GM20431 (cell line): ENCODE results near the gene CXXC1.
"Not testable (repeated sequence)": the region's sequence is repeated elsewhere in the genome, so short reads cannot be mapped to it uniquely, and the experiment has no call there.

Experiments used
- in situ Hi-C: fragments of 300-500 bp; cut with MseI, MboI; formaldehyde crosslinking; loops from one replicate; pipeline ENCODE4 v1.15.0; 2020; ENCODE audit warnings: low sequenced_read_pairs; ENCODE audit not compliant: unreplicated experiment

CXXC1 gene

DNA sequence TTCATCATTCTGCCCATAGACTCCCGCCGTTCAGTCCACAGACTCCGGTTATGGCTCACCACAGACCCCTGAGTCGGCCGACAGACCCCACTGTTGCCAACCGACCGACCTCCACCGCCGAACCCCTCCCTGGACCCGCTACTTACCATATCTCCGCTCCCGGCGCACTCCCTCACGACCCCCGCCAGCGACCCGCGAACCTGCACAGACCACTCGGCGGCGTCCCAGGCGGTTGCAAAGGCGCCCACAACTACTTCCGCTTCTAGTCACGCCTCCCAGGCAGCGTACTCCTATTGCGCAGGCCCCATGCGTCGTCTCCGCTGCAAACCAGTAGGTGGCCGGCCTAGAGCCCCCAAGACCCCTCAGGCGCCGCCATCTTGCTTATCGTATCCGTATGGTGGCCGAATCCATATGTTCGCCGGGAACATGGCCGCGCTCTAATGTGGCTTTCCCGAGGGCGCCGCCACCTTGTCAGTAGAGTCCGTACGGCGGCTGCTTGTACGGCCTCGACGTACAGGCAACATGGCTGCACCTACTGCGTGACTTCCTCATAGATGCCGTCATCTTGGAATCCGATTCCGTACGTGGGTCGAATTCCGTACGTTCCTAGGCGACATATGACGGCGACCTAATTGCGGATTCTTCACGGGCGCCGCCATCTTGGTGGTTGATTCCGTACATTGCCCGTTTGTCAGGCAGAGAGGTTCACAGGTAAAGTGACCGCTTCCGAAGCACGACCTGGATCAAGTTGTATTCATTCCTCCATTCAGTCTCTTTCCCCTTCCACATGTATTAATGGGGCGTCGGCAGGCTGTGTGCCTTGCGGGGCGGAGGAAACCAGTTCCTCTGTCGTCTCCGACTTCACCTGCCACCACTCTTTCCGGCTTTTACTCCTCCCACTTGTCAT, at the start of gene CXXC1:
CXXC1 (minus strand) TSS at position 252 of the 907 bp plus-strand sequence; CDS start at position 149, 103 bp downstream.
- in situ Hi-C loops = no loop called here

DNA sequence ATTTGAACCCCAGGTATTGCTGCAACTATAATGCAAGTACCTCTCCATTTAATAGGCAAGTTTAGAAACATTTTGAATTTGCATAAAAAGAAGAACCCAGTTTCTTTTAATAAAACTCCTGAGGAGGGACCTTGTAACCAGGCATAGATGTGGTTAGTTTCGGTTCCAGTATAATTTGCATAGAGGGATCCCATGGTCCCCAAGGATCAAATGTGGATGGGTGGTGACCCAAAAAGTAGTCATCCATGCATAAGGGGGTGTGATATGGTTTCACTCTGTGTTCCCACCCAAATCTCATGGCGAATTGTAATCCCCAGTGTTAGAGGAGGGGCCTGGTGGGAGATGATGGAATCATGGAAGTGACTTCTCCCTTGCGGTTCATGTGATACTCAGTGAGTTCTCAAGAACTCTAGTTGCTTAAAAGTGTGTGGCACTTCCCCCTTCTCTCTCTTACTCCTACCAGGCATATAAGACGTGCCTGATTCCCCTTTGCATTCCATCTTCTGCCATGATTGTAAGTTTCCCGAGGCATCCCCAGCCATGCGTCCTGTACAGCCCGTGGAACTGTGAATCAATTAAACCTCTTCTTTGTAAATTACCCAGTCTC, 47.2 kb upstream of the CXXC1 start:
- in situ Hi-C loops = no loop called here

DNA sequence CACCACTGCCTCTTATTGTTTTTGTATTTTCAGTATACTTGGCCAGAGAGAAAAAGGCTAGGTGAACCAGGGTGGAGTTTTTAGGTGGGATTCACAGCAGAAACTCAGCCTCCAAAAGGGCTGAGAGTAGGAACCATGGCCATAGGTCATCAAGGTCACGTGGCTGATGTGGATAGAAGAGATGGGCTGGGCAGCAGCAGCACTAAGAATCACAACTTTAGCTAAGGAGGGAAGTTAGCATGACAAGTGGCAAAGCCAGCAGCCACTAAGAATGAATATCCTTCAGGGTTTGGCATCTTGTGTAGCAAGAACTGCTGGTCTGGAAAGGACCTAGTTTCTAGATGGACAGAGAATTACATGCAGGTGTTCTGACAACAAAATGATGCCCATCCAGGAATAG, 44.2 kb upstream of the CXXC1 start:
- in situ Hi-C loops = no loop called here

DNA sequence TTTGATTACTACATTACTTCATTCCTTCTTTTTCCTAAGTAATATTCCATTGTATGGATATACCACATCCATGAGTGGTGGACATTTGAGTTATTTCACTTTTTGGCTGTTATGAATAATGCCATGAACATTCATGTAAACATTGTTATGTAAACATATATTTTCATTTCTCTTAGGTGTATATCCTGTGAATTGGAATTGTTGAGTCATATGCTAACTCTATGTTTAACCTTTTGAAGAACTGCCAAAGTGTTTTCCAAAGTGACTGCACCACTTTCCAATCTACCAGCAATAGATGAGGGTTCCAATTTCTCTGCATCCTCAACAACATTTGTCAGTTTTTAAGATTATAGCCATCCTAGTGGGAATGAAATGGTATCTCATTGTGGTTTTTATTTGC, 42.7 kb upstream of the CXXC1 start:
- in situ Hi-C loops = no loop called here

DNA sequence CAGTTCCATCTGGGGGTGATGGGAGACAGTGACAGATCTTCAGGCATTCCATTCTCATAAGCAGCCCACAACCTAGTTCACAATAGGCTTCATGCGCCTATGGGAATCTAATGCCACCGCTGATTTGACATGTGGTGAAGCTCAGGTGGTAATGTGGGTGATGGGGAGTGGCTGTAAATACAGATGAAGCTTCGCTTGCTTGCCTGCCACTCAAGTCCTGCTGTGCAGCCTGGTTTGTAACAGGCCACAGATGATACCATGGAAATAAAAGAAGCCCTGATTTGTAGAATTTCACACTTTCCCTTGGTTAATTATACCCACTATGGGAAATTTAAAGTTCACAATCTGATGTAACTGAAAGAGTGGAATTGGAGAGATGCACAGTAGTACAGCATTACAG, 40.5 kb upstream of the CXXC1 start:
- in situ Hi-C loops = no loop called here

DNA sequence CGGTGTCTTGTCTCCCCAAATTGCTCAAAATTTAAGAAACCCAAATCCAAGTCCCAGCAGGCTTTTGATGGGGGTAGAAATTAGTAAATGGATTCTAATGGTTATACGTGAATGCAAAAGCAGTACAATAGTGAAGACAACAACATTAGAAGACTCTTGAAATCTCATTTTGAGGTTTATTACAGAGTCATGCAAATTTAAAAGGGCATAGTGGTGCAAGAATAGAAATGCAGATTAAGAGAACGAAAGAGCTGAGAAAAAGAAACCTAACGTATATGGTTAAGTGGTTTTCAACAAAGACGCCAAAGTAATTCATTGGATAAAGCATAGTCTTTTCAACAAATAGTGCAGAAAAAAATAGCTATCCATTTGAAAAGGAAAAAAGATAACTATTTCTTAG, 33.2 kb upstream of the CXXC1 start:
- in situ Hi-C loops = no loop called here

DNA sequence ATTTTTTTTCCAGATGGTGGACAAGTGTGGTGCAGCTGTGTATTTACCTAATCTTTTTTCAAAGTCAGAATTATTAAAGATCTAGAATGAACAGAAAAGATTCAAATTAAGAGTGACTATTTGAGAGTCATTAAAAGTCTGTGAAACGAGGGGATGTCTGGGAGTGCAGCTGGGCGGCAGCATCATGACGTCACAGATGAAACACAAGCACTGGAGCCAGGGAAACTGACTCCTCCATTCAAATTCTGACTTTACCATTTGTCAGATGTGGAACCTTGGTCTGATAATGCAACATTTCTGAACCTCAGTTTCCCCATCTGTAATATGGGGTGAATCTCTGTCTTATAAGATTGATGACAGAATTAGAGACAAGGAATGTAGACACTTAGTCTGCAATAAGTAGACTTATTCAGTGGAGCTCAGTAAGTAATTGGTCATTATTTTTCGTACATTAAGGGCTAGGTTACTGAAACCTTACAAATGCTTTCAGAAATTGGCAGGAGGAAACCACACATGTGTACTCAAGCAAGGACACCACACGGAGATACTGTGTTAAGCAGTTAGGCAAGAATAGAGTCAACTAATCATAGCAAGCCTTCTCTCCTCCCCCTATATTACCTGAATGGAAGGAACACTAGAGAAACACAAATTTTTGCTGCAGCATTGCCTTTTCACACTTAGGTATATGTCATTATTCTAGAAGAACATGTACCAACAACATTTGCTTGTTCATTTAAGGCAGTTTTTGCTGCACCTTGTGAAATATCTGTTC, 27.8 kb upstream of the CXXC1 start:
- in situ Hi-C loops = no loop called here

DNA sequence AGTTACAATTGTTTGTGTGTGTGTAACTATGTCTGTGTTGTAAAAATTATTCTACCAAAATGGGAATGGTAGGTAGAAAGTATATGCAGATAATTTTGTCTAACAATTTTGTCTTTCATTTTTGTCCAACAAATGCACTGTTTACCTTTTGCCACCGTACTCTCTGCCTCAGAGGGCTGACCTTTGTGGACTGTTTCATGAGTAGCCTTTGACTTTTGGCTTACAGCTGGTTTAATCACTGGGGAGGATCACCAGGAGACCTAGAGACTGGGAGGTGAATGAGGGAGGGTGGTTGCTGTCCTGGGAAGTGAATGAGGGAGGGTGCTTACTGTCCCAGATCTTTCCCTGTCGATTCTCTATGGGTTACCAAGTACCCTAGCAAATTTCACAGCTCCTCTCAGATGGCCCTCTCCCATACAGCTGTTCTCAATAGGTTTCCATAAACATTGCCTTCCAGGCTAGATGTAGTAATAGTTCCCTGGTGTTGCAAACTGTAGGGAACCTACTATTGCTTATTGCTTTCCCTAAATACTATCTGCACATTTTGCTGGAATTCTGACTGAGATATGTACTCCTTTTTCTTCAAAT, 26.5 kb upstream of the CXXC1 start:
- in situ Hi-C loops = no loop called here

DNA sequence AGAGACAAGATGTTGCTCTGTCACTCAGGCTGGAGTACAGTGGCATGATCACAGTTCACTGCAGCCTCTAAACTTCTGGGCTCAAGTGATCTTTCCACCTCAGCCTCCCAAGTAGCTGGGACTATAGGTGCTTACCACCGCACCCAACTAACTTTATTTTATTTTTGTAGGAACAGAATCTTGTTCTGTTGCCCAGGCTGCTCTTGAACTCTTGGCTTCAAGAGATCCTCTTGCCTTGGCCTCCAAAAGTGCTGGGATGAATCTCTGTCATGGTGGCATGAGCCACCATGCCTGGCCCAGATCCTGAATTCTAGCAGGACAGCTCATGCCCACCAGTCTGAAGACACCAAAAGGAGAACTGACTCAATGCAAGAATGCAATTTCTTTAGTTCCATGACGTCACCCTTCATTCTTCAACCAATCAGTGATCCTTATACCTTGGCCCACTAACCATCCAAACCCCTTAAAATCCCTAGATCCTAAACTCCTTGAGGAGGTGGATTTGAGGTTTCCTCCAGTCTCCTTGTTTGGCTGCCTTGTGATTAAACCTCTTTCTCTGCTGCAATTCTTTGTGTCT, 25.6 kb upstream of the CXXC1 start:
- in situ Hi-C loops = no loop called here

DNA sequence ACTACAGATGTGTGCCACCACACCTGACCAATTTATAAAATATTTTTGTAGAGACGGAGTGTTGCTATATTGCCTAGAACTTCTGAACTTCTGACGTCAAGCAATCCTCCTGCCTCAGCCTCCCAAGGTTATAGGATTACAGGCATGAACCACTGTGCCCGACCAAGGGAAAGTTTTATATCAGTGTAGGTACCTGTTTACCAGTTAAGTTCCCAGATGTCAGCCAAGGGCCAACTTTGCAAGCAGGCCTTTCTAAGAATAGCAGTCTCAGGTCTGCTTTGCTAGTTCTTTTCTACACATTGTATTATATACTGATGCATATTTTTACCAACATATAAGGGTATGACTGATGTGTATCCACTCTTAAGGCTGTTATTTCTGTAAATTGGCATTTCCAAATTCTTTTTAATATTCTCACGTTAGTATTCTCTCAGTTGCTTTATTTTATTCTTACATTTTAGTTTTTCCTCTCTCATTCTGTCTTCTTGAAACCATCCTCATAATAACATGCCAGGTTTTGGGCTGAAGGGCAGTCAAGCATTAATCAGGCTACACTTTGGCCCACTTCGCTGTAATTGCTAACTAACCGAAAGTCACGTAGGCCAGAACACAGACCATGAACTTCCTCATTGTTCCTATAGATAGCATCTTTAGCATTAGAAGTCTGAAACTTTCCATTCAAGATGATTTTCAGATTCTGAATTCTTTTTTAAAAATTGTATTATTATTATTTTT, 25.0 kb upstream of the CXXC1 start:
- in situ Hi-C loops = no loop called here

DNA sequence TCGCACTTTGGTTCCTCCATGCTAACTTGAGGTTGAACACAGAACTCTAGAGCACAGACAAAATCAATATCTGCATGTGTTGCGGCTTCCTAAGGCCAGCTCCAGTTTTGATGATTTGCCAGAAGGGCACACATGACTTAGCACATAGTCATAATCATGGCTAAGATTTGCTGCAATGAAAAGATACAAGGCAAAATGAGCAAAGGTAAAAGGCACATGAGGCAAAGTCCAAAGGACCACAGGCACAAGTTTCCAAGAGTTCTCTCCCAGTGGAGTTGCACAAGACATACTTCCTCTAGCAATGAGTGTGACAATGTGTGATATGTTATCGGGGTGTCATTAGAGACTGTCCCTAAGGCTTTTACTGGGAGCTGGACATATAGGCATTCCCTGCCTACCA, 24.2 kb upstream of the CXXC1 start:
- in situ Hi-C loops = no loop called here

DNA sequence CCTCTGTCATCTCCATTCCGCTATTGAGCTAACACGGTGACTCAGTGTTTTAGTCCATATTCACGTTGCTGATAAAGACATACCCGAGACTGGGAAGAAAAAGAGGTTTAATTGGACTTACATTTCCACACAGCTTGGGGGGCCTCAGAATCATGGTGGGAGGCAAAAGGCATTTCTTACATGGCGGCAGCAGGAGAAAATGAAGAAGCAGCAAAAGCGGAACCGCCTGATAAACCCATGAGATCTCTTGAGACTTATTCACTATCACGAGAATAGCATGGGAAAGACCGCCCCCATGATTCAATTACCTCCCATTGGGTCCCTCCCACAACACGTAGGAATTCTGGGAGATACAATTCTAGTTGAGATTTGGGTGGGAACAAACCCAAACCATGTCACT, 22.6 kb upstream of the CXXC1 start:
- in situ Hi-C loops = no loop called here

DNA sequence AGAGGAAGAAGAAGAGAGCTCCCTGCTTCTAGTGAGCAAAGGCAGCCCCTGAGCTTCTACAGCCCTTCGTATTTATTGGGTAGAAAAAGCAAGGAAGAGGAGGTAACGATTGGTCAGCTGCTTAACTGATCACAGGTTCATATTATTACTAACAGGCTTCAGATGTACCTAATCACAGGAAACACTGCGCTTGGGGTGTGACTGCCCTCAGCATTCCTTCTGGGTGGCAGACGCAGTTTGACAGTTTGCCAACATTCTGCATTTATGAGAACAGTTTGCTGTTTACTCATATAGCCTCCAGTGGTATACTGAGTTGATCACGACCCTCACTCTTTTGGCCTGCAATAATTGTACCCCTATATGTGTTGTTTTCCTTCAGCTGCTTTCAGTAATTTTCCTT, 21.4 kb upstream of the CXXC1 start:
- in situ Hi-C loops = not testable (repeated sequence)

DNA sequence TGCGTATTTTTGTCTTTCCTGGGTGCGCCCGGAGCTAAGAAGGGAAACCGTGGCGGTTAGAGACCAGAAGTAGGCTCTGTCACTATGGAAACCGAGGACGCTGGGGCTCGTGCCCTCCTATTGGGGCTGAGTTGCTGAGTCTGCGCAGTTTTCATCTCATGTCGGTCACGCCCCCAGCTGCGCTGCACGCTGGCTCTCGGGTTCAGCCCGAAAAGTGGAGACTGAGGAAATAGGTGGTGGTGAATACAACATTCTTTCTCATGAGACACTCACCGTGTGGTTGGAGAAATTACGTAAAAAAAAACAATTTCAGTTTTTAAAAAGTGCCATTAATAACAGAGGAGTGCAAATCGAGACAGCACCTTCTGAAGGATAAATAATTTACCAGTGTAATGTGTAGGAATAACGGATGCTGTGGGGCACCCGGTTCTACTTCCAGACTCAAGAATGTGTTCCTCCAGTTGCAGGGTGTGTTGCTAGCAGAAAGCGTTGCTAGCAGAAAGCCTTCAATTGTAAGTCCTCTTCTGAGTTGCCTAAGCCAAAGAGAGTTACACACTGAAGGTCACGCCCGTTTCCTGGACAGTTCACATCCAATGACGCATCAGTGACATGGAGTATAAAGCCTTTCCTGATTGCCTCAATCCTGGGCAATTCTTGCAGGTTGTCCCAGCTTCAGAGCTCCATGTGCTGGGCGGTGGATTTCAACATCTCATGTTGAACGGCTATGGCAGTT, 20.4 kb upstream of the CXXC1 start:
- in situ Hi-C loops = no loop called here

DNA sequence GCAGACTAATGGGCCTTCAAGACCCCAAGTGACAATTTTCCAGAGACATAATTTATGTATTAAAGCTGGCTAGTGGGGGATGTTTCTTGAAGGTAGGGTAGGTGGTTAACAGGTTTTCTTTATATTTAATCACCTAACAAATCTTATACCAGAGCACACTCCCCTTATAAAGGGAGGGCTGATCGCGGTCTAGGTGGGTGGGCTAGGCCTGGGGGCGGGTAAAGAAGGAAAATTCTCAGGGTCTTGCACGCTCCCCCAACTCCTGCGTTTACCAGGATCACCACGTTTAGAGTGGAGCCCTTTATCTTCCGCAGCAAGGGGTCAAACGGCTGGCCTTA, 19.9 kb upstream of the CXXC1 start:
- in situ Hi-C loops = no loop called here

DNA sequence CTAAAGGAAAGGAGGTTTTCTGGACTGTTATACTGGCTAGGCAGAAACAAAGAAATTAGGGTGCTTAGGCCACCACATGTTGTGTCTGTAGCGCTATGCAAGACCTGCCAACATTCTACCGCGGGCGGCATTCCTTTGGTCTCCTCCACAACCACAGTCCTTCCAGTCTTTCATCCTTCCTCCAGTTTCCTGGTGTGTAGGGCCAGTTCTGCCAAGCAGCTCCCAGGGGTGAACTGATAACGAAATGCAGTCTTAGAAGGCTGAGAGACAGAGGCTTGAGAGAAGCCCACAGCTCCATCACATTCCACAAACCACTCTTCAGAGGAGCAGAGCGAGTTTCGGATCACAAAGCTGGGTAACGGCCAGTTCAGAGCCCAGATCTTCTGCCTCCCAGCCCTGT, 19.5 kb upstream of the CXXC1 start:
- in situ Hi-C loops = no loop called here

DNA sequence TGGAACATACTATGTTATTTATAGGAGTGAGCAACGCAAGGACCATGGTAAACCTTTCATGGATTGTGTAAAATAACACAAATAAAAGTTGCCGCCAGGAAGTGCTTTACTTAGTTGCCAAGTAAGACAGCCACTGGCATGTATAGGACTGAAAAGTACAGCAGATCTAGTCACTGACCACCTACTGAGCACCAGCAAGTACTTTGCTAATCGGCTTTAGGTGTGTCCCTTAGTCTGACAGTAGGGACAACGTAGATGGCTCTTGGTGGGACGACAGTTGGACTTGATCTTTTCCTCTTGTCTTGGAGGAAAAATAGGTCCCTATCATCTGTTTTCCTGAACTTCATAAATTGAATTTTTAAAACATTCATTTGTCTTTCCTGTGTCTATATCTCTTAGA, 13.6 kb upstream of the CXXC1 start:
- in situ Hi-C loops = no loop called here

DNA sequence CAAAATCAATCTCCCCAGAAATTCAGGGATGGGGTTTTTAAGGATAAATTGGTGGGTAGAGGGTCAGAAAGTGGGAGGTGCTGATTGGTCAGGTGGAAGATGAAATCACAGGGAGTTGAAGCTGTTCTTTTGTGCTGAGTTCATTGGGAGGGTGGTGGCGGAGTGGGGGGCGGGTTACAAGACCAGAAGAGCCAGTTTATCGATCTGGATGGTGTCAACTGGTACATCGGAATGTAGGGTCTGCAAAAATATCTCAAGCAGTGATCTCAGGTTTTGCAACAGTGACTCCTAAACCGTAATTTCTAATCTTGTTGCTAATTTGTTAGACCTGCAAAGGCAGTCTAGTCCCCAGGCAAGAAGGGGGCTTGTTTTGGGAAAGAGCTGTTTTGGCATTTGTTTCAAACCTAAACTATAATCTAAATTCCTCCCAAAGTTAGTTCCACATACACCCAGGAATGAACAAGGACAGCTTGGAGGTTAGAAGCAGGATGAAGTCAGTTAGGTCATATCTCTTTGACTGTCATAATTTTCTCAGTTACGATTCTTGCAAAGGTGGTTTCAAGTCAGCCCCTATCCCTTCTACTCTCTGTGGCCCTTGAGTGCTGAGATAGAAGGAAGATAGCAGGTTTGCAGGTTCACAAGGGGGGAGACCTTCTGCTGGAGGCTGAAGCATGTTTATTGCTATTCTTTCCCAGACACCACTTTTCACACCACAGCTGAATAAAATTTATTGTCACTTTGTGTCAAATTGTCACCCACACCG, 12.3 kb upstream of the CXXC1 start:
- in situ Hi-C loops = no loop called here
